SK-N-MC (cell line): ENCODE data around the gene PCNX2.

Experiments used
- EZH2 ChIP-seq: fragments of 200-600 bp; sonication (generic); IDR thresholded peaks from one replicate; pipeline ENCODE4 v1.6.1; 2017; ENCODE audit warnings: antibody characterized with exemption
- FOXP2 ChIP-seq: optimal IDR thresholded peaks from 2 replicates; pipeline ENCODE3; 2011; ENCODE audit warnings: mild to moderate bottlenecking, moderate library complexity; ENCODE audit not compliant: insufficient read depth; ENCODE audit errors: extremely low read length, control extremely low read depth
- POLR2AphosphoS5 ChIP-seq: IDR thresholded peaks from 2 replicates; pipeline ENCODE4 v1.6.1; 2012; ENCODE audit warnings: mild to moderate bottlenecking, low read depth, low read length, borderline replicate concordance

GRCh38 chr1:233012021-233012420 is 283.5 kb downstream of the PCNX2 start:
- TF ChIP-seq EZH2, result no peak
- TF ChIP-seq POLR2AphosphoS5, result no peak
- no peak for TF ChIP-seq FOXP2
